NCI-H1092 treated with DMSO at 0.1 percent for 48 hours (cell line): ENCODE results near the gene ASCL2.
"Not testable (repeated sequence)": the region's sequence is repeated elsewhere in the genome, so short reads cannot be mapped to it uniquely, and the experiment has no call there.

Experiments
- DNase-seq: peaks from one replicate; lab custom pipeline; 2025; lab: John Stamatoyannopoulos, UW

ASCL2 gene

GRCh38 chr11:2297623-2298030 is 27.2 kb upstream of the ASCL2 start:
- DNase-seq = no peak

- no peak for DNase-seq
These were observed 26.7 kb upstream of the ASCL2 start for GRCh38 chr11:2296913-2297622.

GRCh38 chr11:2295971-2296912 is 25.9 kb upstream of the ASCL2 start:
- no peak for DNase-seq

- no peak for DNase-seq
These were observed 24.5 kb upstream of the ASCL2 start for GRCh38 chr11:2294926-2295290.

GRCh38 chr11:2293984-2294925 is 23.9 kb upstream of the ASCL2 start:
- no peak for DNase-seq

- no peak for DNase-seq
These were observed 23.2 kb upstream of the ASCL2 start for GRCh38 chr11:2293531-2293971.

GRCh38 chr11:2290351-2290841 is 20.0 kb upstream of the ASCL2 start:
- peak; percentile 71 for DNase-seq

GRCh38 chr11:2289859-2290258 is 19.5 kb upstream of the ASCL2 start:
- DNase-seq = no peak

- no peak for DNase-seq
These were observed 19.0 kb upstream of the ASCL2 start for GRCh38 chr11:2289350-2289749.

- no peak for DNase-seq
These were observed 16.7 kb upstream of the ASCL2 start for GRCh38 chr11:2287091-2287490.

GRCh38 chr11:2286350-2286749 is 16.0 kb upstream of the ASCL2 start:
- DNase-seq = not testable (repeated sequence)

- DNase-seq = no peak
These were observed 9.8 kb upstream of the ASCL2 start for GRCh38 chr11:2280208-2280607.

GRCh38 chr11:2277933-2278523 is 7.6 kb upstream of the ASCL2 start:
- no peak for DNase-seq

- no peak for DNase-seq
These were observed 6.6 kb upstream of the ASCL2 start for GRCh38 chr11:2277008-2277346.

GRCh38 chr11:2276280-2277007 is 6.1 kb upstream of the ASCL2 start:
- DNase-seq = no peak

- DNase-seq = no peak
These were observed 5.2 kb upstream of the ASCL2 start for GRCh38 chr11:2275334-2276279.

GRCh38 chr11:2273771-2274170 is 3.4 kb upstream of the ASCL2 start:
- DNase-seq = no peak

GRCh38 chr11:2273311-2273710 is 2.9 kb upstream of the ASCL2 start:
- no peak for DNase-seq

GRCh38 chr11:2272946-2273280 is 2.5 kb upstream of the ASCL2 start:
- DNase-seq = no peak
